DLD1 (cell line): ENCODE results near the gene RECK.

Experiments used
- in situ Hi-C: cut with HindIII; loops from 2 replicates; pipeline ENCODE4 v1.10.0; 2017; ENCODE audit warnings: low sequenced_read_pairs

RECK gene

DNA sequence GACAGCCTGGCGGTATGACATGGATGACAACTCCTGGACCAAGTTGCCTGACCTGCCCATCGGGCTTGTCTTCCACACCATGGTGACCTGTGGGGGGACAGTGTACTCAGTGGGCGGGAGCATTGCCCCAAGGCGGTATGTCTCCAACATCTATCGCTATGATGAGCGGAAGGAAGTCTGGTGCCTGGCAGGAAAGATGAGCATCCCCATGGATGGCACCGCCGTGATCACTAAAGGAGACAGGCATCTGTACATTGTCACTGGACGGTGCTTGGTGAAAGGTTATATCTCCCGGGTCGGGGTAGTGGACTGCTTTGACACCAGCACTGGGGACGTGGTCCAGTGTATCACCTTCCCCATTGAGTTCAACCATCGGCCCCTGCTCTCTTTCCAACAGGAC lies 133.8 kb downstream of the RECK start:
- in situ Hi-C loops, result no loop called here

DNA sequence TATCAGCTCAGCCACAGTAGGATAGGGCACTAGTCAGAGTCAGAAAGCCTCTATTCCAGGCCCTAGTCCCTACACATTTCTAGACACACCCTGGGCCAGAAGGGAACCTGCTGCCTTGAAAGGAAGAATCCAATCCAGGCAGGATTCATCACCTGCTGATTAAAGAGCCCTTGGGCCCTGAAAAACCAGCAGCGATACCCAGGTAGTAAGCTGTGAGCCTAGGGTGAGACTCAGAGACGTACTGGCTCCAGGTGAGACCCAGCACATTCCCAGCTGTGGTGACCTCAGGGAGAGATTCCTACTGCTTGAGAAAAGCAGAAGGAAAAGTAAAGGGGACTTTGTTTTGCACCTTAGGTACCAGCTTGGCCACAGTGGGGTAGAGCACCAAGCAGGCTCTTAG lies 137.1 kb downstream of the RECK start:
- in situ Hi-C loops, result no loop called here
